Transverse colon (tissue), 4 donors: ENCODE data around the gene GNG12.

Source experiments
- CTCF ChIP-seq, 5 experiments: fragments of 200-600 bp in 3 of 5; fragments of 450-650 bp in 2 of 5; sonication (generic) in 3 of 5; IDR thresholded peaks; 1 replicate in 2 of 5; 2 replicates in 3 of 5; pipeline ENCODE4 v1.5.1; 2016 to 2017; ENCODE audit warnings: antibody characterized with exemption in 5 of 5, inconsistent platforms in 3 of 5, mild to moderate bottlenecking in 2 of 5, moderate library complexity in 1 of 5
- EP300 ChIP-seq: sonication (generic); formaldehyde crosslinking; IDR thresholded peaks from one replicate; pipeline ENCODE4 v1.6.1; 2017; ENCODE audit warnings: antibody characterized with exemption, low read depth
- POLR2A ChIP-seq: fragments of 450-650 bp; IDR thresholded peaks from one replicate; pipeline ENCODE4 v1.6.1; 2016; ENCODE audit warnings: antibody characterized with exemption, mild to moderate bottlenecking, moderate library complexity
- POLR2AphosphoS5 ChIP-seq, 3 donors: sonication (generic); formaldehyde crosslinking; IDR thresholded peaks; one replicate each; pipeline ENCODE4 v1.6.1; 2016; ENCODE audit warnings: antibody characterized with exemption in 3 of 3

GRCh38 chr1:67771152-67771551 lies 62.1 kb downstream of the GNG12 start:
- TF ChIP-seq CTCF (IDR thresholded peaks at IDR 0.05) (peak in 2 of 5 experiments; percentile 9), POLR2A (no peak), POLR2AphosphoS5 (IDR thresholded peaks at IDR 0.05) (no peak), EP300 (no peak)
